Thyroid gland (tissue), 4 donors: ENCODE measurements around the gene OGG1. TPM values are rescaled to one million over a fixed set of nuclear protein-coding genes. Genes with fewer than 3 reads are reported as not detected.

ENCODE experiments used
- DNase-seq, 2 donors: peaks; one replicate each; pipeline ENCODE4 v3.0.0-alpha.2; 2019
- H3K27ac ChIP-seq, 3 donors: fragments of 200-600 bp; sonication (generic); 1 replicate in 2 of 3; 2 replicates in 1 of 3; pipeline ENCODE4 v1.5.1; 2016 to 2019; ENCODE audit warnings: mild to moderate bottlenecking in 1 of 3, moderate library complexity in 1 of 3
- H3K27me3 ChIP-seq: fragments of 200-600 bp; sonication (generic); one replicate; pipeline ENCODE4 v1.5.1; 2019
- H3K36me3 ChIP-seq, 2 donors: fragments of 200-600 bp; sonication (generic); one replicate each; pipeline ENCODE4 v1.5.1; 2016 to 2019
- H3K4me1 ChIP-seq, 2 donors: fragments of 200-600 bp; sonication (generic); one replicate each; pipeline ENCODE4 v1.5.1; 2017 to 2019
- H3K4me3 ChIP-seq, 3 donors: fragments of 200-600 bp; sonication (generic); replicated peaks in 1 of 3; 1 replicate in 2 of 3; 2 replicates in 1 of 3; pipeline ENCODE4 v1.5.1; 2016; ENCODE audit warnings: mild to moderate bottlenecking in 1 of 3
- H3K9me3 ChIP-seq: fragments of 200-600 bp; sonication (generic); one replicate; pipeline ENCODE4 v1.5.1; 2017
- POLR2A ChIP-seq, 2 donors: fragments of 450-650 bp; IDR thresholded peaks; one replicate each; pipeline ENCODE4 v1.6.1; 2017; ENCODE audit warnings: antibody characterized with exemption in 2 of 2, mild to moderate bottlenecking in 2 of 2, moderate library complexity in 1 of 2
- WGBS, 2 donors: methylation state at CpG; one replicate each; pipeline ENCODE4 v1.1.5; 2017; 5-methylcytosine and 5-hydroxymethylcytosine counted together
- intact Hi-C: fragments of 100-400 bp; cut with DNase I; formaldehyde crosslinking; loops from one replicate; pipeline ENCODE4 v1.15.1; 2023
- total RNA-seq, 4 donors: library from RNA; depleted of rRNA; stranded (reverse); fragments of >200 nt; gene quantifications; one replicate each; pipeline ENCODE4 v1.2.3, GENCODE V29; 2016
- TF ChIP-seq, protein P1 (sequence below), 6 experiments: fragments of 200-600 bp in 3 of 6; fragments of 450-650 bp in 3 of 6; sonication (generic) in 3 of 6; IDR thresholded peaks; one replicate each; pipeline ENCODE4 v1.5.1; 2016 to 2019; ENCODE audit warnings: antibody characterized with exemption in 6 of 6, mild to moderate bottlenecking in 2 of 6, inconsistent platforms in 1 of 6, moderate library complexity in 1 of 6

Gene OGG1
- total RNA-seq, 4 donors from 2014 or later: 23.7 to 46.6 (median 30.3) TPM

DNA sequence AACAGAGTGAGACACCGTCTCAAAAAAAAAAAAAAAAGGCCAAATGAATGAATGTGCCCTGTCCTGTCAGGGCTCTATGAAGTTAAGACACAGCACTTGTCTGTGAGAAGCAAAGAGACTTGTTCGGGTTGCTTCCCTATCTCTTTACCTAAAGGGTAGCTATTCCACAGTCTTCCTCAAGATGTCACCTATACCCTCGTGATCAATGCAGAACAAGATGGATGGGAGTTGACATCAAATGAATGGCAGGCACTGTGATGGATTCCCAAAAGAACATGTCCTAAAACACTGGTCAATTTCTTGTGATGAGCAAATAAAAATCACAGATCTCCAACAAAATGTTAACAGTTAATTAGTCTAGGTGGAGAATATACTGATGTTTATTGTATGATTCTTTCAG is 33.0 kb downstream of the OGG1 start:
- H3K9me3 ChIP-seq: no peaks in the 10 kb centered on the region
- H3K27me3 ChIP-seq: no peaks in the 10 kb centered on the region
- H3K4me1 ChIP-seq: peaks cover 0 to 44% of the 10 kb centered on the region in 2 donors
- no peak for DNase-seq
- intact Hi-C loops: no loop called here
- TF ChIP-seq POLR2A (IDR thresholded peaks at IDR 0.05): no peak
- TF ChIP-seq, protein P1, sequence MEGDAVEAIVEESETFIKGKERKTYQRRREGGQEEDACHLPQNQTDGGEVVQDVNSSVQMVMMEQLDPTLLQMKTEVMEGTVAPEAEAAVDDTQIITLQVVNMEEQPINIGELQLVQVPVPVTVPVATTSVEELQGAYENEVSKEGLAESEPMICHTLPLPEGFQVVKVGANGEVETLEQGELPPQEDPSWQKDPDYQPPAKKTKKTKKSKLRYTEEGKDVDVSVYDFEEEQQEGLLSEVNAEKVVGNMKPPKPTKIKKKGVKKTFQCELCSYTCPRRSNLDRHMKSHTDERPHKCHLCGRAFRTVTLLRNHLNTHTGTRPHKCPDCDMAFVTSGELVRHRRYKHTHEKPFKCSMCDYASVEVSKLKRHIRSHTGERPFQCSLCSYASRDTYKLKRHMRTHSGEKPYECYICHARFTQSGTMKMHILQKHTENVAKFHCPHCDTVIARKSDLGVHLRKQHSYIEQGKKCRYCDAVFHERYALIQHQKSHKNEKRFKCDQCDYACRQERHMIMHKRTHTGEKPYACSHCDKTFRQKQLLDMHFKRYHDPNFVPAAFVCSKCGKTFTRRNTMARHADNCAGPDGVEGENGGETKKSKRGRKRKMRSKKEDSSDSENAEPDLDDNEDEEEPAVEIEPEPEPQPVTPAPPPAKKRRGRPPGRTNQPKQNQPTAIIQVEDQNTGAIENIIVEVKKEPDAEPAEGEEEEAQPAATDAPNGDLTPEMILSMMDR (IDR thresholded peaks at IDR 0.05): no peak
- H3K36me3 ChIP-seq: peaks cover 23 to 36% of the 10 kb centered on the region in 2 donors
- H3K27ac ChIP-seq: no peak overlapping the region
- H3K4me3 ChIP-seq: no peak overlapping the region
- 46 to 63% methylated on average over 3 of the region's 3 CpGs for WGBS, 2 donors

DNA sequence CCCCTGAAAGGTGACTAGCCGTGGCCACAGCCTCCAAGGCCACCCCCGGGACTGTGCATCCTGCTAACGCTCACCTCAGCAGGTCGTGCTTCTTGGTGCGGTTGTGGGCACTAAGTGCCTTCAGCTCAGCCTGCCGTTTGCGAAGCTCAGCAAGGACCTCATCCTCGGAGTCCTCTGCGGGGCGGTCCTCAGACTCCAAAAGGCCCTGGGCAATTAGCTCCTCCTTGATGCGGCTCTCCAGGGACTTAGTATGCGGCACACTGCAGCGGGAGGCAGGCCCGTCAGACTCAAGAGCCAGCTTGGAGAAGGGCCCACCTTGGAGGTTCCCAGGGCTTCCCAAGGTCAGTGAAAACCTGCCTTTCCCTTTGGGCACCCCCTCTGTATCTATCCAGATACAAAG is 34.2 kb downstream of the OGG1 start:
- 93 to 96% methylated on average over 6 to 12 of the region's 14 CpGs for WGBS, 2 donors
- Histone ChIP-seq H3K36me3 (peaks cover 24 to 36% of the 10 kb centered on the region in 2 donors), H3K27ac (no peak overlapping the region), H3K4me3 (no peak overlapping the region), H3K9me3 (no peaks in the 10 kb centered on the region), H3K4me1 (peaks cover 0 to 36% of the 10 kb centered on the region in 2 donors), H3K27me3 (no peaks in the 10 kb centered on the region)
- intact Hi-C loops: no loop called here
- no peak for TF ChIP-seq POLR2A (IDR thresholded peaks at IDR 0.05)
- TF ChIP-seq, protein P1 (IDR thresholded peaks at IDR 0.05): no peak
- DNase-seq: no peak

DNA sequence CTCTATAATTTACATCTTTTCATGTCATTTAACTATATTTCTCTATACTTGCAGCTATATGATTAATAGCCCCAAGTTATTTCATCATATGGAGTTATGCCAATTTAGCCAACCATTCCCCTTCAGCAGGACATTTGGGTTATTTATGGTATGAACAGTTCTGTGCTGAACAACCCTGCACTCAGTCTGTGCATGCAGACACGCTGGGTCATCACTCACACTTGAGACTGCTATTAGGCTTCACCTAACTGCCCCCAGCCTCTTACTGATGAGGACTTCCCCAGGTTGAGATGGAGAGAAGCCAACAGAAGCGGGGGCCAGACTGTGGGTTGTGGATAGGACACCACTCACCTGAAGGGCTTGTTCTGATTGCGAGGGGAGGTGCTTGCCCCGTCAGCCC is 35.2 kb downstream of the OGG1 start:
- TF ChIP-seq, protein P1 (IDR thresholded peaks at IDR 0.05): no peak
- no peak for TF ChIP-seq POLR2A (IDR thresholded peaks at IDR 0.05)
- intact Hi-C loops: no loop called here
- peaks cover 34 to 44% of the 10 kb centered on the region in 2 donors for H3K36me3 ChIP-seq

DNA sequence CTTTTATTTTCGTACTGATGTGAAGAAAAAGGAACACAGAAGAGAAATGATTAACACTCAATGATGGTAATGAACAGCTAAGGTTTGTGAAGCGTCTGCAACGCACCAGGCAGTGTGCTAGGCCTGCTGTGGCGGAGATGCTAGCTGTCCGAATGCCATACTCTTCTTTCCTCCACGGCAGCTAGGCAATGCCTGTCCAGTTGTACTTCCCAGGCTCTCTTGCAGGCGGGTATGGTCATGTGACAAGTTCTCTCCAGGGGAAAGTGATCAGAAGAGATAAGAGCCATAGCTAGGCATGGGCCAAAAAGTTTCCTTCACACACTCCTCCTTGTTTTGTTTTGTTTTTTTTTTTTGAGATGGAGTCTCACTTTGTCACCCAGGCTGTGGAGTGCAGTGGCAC is 35.9 kb downstream of the OGG1 start:
- Histone ChIP-seq H3K27me3 (no peaks in the 10 kb centered on the region), H3K36me3 (peaks cover 34 to 44% of the 10 kb centered on the region in 2 donors), H3K9me3 (no peaks in the 10 kb centered on the region), H3K27ac (no peak overlapping the region), H3K4me3 (no peak overlapping the region), H3K4me1 (peaks cover 0 to 20% of the 10 kb centered on the region in 2 donors)
- WGBS, 2 donors: 82 to 87% methylated on average over 7 of the region's 7 CpGs
- no peak for TF ChIP-seq POLR2A (IDR thresholded peaks at IDR 0.05)
- TF ChIP-seq, protein P1 (IDR thresholded peaks at IDR 0.05): no peak
- intact Hi-C loops: no loop called here
- DNase-seq: no peak

More for the DNA sequence above, 35.2 kb downstream of the OGG1 start:
- no peak overlapping the region for H3K27ac ChIP-seq
- no peaks in the 10 kb centered on the region for H3K9me3 ChIP-seq
- no peak overlapping the region for H3K4me3 ChIP-seq
- DNase-seq: no peak
- H3K4me1 ChIP-seq: peaks cover 0 to 26% of the 10 kb centered on the region in 2 donors
- 86 to 96% methylated on average over 4 of the region's 4 CpGs for WGBS, 2 donors
- no peaks in the 10 kb centered on the region for H3K27me3 ChIP-seq

DNA sequence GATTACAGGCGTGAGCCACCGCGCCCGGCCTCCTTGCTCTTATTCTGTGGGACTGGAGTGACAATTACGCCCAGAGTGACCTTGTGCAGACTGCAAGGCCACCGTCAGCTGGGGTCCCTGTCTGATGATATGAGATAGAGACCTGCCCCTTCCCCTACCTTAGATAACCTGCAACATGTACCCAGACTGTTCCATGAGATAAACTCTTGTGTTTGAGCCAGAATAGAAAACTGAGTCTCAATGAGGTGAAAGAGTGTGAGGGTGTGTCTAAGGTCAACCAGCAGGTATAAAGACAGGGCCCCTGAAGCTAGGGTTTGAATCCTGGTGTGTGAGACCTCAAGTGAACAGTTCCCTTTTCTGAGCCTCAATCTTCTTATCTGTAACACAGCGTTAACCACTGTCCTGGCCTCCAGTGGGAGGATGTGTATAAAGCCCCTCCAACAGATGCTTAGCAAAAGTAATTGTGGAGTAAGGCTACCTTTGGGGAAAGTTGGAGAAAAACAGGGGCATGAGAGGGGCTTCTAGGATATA is 36.5 kb downstream of the OGG1 start:
- intact Hi-C loops: no loop called here

More for the DNA sequence above, 36.5 kb downstream of the OGG1 start:
- Histone ChIP-seq H3K27me3 (no peaks in the 10 kb centered on the region), H3K4me3 (no peak overlapping the region), H3K27ac (no peak overlapping the region), H3K9me3 (no peaks in the 10 kb centered on the region), H3K36me3 (peaks cover 34 to 44% of the 10 kb centered on the region in 2 donors), H3K4me1 (peaks cover 0 to 18% of the 10 kb centered on the region in 2 donors)
- TF ChIP-seq, protein P1 (IDR thresholded peaks at IDR 0.05): no peak
- TF ChIP-seq POLR2A (IDR thresholded peaks at IDR 0.05): no peak
- no peak for DNase-seq
- WGBS, 2 donors: 92 to 99% methylated on average over 7 of the region's 7 CpGs
